Muscle layer of colon (tissue), 2 donors: ENCODE data around the gene PIK3C3.
"Not testable (repeated sequence)": the region's sequence is repeated elsewhere in the genome, so short reads cannot be mapped to it uniquely, and the experiment has no call there.

Source experiments
- H3K27ac ChIP-seq: one replicate; pipeline ENCODE4 v1.7.0; 2013; ENCODE audit warnings: low read depth, mild to moderate bottlenecking, low read length, moderate library complexity
- H3K27me3 ChIP-seq, 2 donors: one replicate each; pipeline ENCODE4 v1.7.0; 2013; ENCODE audit warnings: low read length in 2 of 2, mild to moderate bottlenecking in 2 of 2; ENCODE audit not compliant: insufficient read depth in 2 of 2, control insufficient read depth in 1 of 2
- H3K36me3 ChIP-seq: one replicate; pipeline ENCODE4 v1.7.0; 2013; ENCODE audit warnings: mild to moderate bottlenecking, low read length; ENCODE audit not compliant: insufficient read depth
- H3K4me1 ChIP-seq: one replicate; pipeline ENCODE4 v1.7.0; 2013; ENCODE audit warnings: mild to moderate bottlenecking, low read length; ENCODE audit not compliant: insufficient read depth
- H3K4me3 ChIP-seq, 2 donors: one replicate each; pipeline ENCODE4 v1.7.0; 2013; ENCODE audit warnings: low read length in 2 of 2, low read depth in 1 of 2, mild to moderate bottlenecking in 1 of 2, moderate library complexity in 1 of 2
- H3K9ac ChIP-seq: one replicate; pipeline ENCODE4 v1.7.0; 2013; ENCODE audit warnings: low read length
- H3K9me3 ChIP-seq: one replicate; pipeline ENCODE4 v1.7.0; 2013; ENCODE audit warnings: mild to moderate bottlenecking, low read length
- donor health status: abdominal sarcoma.
- donor health status: Adenocarcinoma of cecum.

PIK3C3 gene

GRCh38 chr18:41992703-41993102 lies 37.7 kb downstream of the PIK3C3 start:
- Histone ChIP-seq H3K9ac (no peak overlapping the region), H3K9me3 (no peaks in the 10 kb centered on the region), H3K4me3 (no peak overlapping the region), H3K27ac (no peak overlapping the region), H3K4me1 (no peaks in the 10 kb centered on the region), H3K36me3 (peaks cover 30% of the 10 kb centered on the region), H3K27me3 (no peaks in the 10 kb centered on the region)

- Histone ChIP-seq H3K4me3 (no peak overlapping the region), H3K9me3 (no peaks in the 10 kb centered on the region), H3K27me3 (no peaks in the 10 kb centered on the region), H3K36me3 (peaks cover 34% of the 10 kb centered on the region), H3K9ac (no peak overlapping the region), H3K27ac (no peak overlapping the region), H3K4me1 (no peaks in the 10 kb centered on the region)
These were observed 38.1 kb downstream of the PIK3C3 start for GRCh38 chr18:41993151-41993550.

GRCh38 chr18:41996020-41996419 lies 41.0 kb downstream of the PIK3C3 start:
- H3K27me3 ChIP-seq: no peaks in the 10 kb centered on the region

GRCh38 chr18:41999751-42000150 lies 44.7 kb downstream of the PIK3C3 start:
- Histone ChIP-seq H3K27me3 (no peaks in the 10 kb centered on the region), H3K4me1 (no peaks in the 10 kb centered on the region), H3K4me3 (no peak overlapping the region), H3K27ac (no peak overlapping the region), H3K36me3 (peaks cover 53% of the 10 kb centered on the region), H3K9ac (no peak overlapping the region), H3K9me3 (no peaks in the 10 kb centered on the region)

More at GRCh38 chr18:41996020-41996419, 41.0 kb downstream of the PIK3C3 start:
- Histone ChIP-seq H3K4me1 (no peaks in the 10 kb centered on the region), H3K27ac (no peak overlapping the region), H3K36me3 (peaks cover 46% of the 10 kb centered on the region), H3K9ac (no peak overlapping the region), H3K4me3 (no peak overlapping the region), H3K9me3 (no peaks in the 10 kb centered on the region)

GRCh38 chr18:42001801-42002200 lies 46.8 kb downstream of the PIK3C3 start:
- no peak overlapping the region for H3K4me3 ChIP-seq
- H3K9me3 ChIP-seq: no peaks in the 10 kb centered on the region
- H3K4me1 ChIP-seq: no peaks in the 10 kb centered on the region
- H3K27me3 ChIP-seq: no peaks in the 10 kb centered on the region
- no peak overlapping the region for H3K27ac ChIP-seq
- peaks cover 59% of the 10 kb centered on the region for H3K36me3 ChIP-seq
- H3K9ac ChIP-seq: no peak overlapping the region

- no peak overlapping the region for H3K9ac ChIP-seq
- no peak overlapping the region for H3K4me3 ChIP-seq
- H3K36me3 ChIP-seq: peaks cover 44% of the 10 kb centered on the region
- H3K4me1 ChIP-seq: no peaks in the 10 kb centered on the region
- H3K9me3 ChIP-seq: no peaks in the 10 kb centered on the region
- H3K27me3 ChIP-seq: no peaks in the 10 kb centered on the region
- no peak overlapping the region for H3K27ac ChIP-seq
These were observed 49.6 kb downstream of the PIK3C3 start for GRCh38 chr18:42004653-42005052.

- H3K27me3 ChIP-seq: no peaks in the 10 kb centered on the region
- no peaks in the 10 kb centered on the region for H3K4me1 ChIP-seq
- H3K36me3 ChIP-seq: peaks cover 40% of the 10 kb centered on the region
- H3K9me3 ChIP-seq: no peaks in the 10 kb centered on the region
- no peak overlapping the region for H3K27ac ChIP-seq
- no peak overlapping the region for H3K4me3 ChIP-seq
- no peak overlapping the region for H3K9ac ChIP-seq
These were observed 50.7 kb downstream of the PIK3C3 start for GRCh38 chr18:42005782-42006181.

GRCh38 chr18:42009457-42009856 lies 54.4 kb downstream of the PIK3C3 start:
- peaks cover 28% of the 10 kb centered on the region for H3K36me3 ChIP-seq
- not testable (repeated sequence) for H3K27me3 ChIP-seq, H3K4me3 ChIP-seq, H3K9ac ChIP-seq, H3K4me1 ChIP-seq, H3K27ac ChIP-seq, H3K9me3 ChIP-seq

- Histone ChIP-seq H3K4me3 (no peak overlapping the region), H3K9ac (no peak overlapping the region), H3K4me1 (no peaks in the 10 kb centered on the region), H3K27me3 (no peaks in the 10 kb centered on the region), H3K36me3 (peaks cover 19% of the 10 kb centered on the region), H3K27ac (no peak overlapping the region), H3K9me3 (no peaks in the 10 kb centered on the region)
These were observed 56.0 kb downstream of the PIK3C3 start for GRCh38 chr18:42011053-42011452.

GRCh38 chr18:42018831-42019230 lies 63.8 kb downstream of the PIK3C3 start:
- no peaks in the 10 kb centered on the region for H3K4me1 ChIP-seq
- H3K27me3 ChIP-seq: no peaks in the 10 kb centered on the region
- no peak overlapping the region for H3K9ac ChIP-seq
- no peak overlapping the region for H3K4me3 ChIP-seq
- no peaks in the 10 kb centered on the region for H3K9me3 ChIP-seq
- peaks cover 28% of the 10 kb centered on the region for H3K36me3 ChIP-seq
- H3K27ac ChIP-seq: no peak overlapping the region

- Histone ChIP-seq H3K27me3 (no peaks in the 10 kb centered on the region), H3K4me1 (no peaks in the 10 kb centered on the region), H3K36me3 (peaks cover 23% of the 10 kb centered on the region), H3K9ac (no peak overlapping the region), H3K4me3 (no peak overlapping the region), H3K27ac (no peak overlapping the region), H3K9me3 (no peaks in the 10 kb centered on the region)
These were observed 69.1 kb downstream of the PIK3C3 start for GRCh38 chr18:42024131-42024530.

- H3K9ac ChIP-seq: no peak overlapping the region
- H3K27me3 ChIP-seq: no peaks in the 10 kb centered on the region
- H3K9me3 ChIP-seq: no peaks in the 10 kb centered on the region
- no peaks in the 10 kb centered on the region for H3K4me1 ChIP-seq
- no peak overlapping the region for H3K27ac ChIP-seq
- H3K4me3 ChIP-seq: no peak overlapping the region
- peaks cover 18% of the 10 kb centered on the region for H3K36me3 ChIP-seq
These were observed 70.5 kb downstream of the PIK3C3 start for GRCh38 chr18:42025491-42025890.
